HG02884 (cell line): ENCODE results near the gene ELF1.
"Not testable (repeated sequence)": the region's sequence is repeated elsewhere in the genome, so short reads cannot be mapped to it uniquely, and the experiment has no call there.

Experiments
- ATAC-seq: cut with Tn5 transposase; IDR thresholded peaks from one replicate; pipeline ENCODE4 v1.9.1; 2021; ENCODE audit warnings: mild to moderate bottlenecking, moderate library complexity; ENCODE audit not compliant: unreplicated experiment

Gene ELF1

DNA sequence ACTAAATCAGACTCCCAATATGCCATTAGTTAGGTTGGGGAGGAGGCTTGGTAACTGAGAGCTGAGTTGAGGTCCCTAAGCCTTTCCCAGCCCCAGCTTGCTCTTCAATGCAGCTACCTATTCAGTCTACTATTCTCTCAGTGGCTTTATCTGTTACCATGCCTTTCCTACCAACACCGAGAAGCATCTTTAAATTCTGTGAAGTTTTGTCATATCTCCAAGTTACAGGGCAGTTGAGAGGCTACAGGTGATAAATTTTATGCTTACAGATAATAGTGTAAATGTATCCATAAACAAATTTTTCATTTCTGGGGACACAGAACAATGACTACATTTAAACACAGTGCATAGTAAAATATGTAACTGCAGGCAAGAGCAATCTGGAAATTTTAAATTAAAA lies 110.6 kb downstream of the ELF1 start:
- no peak for ATAC-seq

DNA sequence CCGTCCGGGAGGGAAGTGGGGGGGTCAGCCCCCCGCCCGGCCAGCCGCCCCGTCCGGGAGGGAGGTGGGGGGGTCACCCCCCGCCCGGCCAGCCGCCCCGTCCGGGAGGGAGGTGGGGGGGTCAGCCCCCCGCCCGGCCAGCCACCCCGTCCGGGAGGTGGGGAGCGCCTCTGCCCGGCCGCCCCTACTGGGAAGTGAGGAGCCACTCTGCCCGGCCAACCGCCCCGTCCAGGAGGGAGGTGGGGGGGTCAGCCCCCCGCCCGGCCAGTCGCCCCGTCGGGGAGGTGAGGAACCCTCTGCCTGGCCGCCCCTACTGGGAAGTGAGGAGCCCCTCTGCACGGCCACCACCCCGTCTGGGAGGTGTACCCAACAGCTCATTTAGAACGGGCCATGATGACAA lies 118.1 kb downstream of the ELF1 start:
- ATAC-seq, result not testable (repeated sequence)

DNA sequence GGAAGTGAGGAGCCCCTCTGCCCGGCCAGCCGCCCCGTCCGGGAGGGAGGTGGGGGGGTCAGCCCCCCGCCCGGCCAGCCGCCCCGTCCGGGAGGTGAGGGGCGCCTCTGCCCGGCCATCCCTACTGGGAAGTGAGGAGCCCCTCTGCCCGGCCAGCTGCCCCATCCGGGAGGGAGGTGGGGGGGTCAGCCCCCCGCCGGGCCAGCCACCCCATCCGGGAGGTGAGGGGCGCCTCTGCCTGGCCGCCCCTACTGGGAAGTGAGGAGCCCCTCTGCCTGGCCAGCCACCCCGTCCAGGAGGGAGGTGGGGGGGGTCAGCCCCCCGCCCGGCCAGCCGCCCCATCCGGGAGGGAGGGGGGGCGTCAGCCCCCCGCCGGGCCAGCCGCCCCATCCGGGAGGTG lies 118.5 kb downstream of the ELF1 start:
- not testable (repeated sequence) for ATAC-seq

DNA sequence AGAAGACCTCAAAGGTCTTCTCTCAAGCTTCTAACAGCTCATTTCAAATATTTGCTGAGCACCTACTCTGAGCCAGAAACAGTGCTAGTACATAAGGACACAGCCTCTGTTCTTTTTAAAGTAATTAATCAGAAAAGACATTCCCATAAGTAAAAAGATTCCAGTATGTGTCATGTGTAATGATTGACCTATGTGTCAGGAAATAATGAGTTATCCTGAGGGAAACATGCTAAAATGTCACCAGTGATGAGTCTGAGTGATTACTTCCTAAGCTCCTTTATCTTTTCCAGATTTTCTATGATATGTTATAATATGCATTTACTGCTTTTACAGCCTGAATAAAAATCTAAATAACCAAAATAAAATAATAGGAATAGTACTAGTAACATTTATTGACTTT lies 122.1 kb downstream of the ELF1 start:
- no peak for ATAC-seq

DNA sequence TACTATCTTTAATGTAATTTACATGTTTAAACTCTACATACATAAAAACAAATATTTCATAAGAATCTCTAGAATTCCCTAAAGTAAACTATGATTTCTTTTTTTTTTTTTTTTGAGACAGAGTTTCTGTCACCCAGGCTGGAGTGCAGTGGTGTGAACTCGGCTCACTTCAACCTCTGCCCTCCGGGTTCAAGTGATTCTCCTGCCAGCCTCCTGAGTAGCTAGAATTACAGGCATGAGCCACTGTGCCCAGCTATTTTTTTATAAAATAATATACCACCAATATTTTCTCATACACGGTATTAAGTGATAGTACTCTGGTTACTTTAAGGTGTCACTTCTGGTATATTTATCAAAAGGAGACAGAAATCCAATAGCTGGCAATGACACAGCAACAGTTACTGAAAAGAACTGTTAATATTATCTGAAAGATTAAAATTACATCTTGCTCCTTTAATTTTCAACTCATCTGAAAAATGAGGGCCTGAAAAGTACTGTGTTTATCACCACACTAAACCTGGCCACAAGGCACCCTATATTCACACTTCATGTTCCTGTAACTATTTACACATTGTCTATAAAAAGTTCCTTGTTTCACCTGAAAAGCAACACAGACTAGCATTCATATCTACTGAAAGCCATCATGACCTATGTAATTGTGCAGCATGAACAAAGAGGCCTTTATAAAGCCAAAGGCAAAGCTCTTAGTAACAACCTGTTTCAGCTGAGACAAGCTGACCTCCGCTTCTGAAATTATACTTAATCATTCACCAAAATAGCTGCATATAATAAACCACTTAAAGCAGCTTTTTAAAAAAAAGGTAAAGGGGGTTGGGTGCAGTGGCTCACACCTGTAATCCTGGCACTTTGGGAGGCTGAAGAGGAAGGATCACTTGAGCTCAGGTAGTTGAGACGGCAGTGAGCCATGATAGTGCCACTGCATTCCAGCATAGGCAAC lies 123.6 kb downstream of the ELF1 start:
- ATAC-seq, result no peak

DNA sequence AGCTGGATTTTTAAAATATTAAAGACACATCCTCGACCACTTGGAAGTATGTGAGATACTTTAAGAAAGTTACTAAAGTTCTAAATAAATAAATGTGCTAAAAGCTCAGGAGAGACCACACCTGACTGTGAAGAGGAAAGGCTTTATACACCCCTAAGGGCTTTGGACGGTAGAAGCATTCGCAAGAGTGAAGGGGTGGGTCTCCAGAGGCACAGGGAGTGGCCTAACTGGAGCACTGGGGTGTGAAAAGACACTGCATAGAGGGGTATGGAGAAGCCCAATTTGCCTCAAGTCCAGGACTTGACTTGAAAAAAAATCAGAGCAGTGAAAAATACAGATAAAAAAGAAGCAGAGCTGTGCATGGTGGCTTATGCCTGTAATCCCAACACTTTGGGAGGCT lies 125.5 kb downstream of the ELF1 start:
- not testable (repeated sequence) for ATAC-seq

DNA sequence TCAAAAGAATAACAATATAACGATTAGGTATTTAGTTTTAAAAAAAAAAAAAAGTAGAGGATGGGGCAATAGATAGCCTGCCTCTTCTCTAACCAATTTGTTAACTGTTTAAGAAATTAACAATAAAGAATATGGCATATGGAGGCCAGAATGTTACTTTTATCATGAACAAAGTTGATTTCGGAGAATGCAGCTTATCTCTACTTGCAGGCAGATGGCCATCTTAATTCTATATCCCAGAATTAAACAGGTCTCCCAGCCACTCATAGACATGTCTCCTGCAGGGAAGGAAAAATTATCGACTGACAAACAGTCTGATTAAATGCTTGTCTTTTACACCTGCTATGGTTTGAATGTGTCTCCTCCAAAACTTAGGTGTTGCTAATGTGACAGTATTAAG lies 133.1 kb downstream of the ELF1 start:
- ATAC-seq, result no peak

DNA sequence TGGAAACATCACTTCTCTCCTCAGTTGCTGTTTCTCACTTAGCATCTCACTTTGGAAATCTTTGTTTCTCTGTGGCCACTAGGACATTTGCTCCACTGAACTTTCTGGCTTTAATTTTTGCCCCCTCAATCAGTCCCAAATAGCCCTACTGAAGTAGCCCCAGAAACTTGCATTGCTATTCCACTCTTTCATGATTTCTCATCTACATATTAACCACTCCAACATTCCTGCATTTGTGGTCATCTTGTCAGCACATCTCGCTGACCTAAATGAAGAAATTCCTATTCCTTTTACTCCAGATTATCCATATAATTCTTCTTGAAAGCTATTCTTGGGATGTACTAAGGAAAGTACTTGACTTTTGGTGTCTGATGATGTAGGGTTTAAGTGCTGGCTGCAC lies 134.9 kb downstream of the ELF1 start:
- ATAC-seq, result not testable (repeated sequence)
